BJ (cell line): ENCODE data around the gene ENTPD7. TPM values are rescaled to one million over a fixed set of nuclear protein-coding genes. Genes with fewer than 3 reads are reported as not detected.

ENCODE experiments used
- CTCF ChIA-PET: fragments of 350-600 bp; formaldehyde crosslinking; extraction: SDS; loops from one replicate; lab custom pipeline; 2021; ENCODE audit warnings: antibody characterized with exemption, inconsistent platforms; lab: Yijun Ruan, JAX
- POLR2A ChIA-PET: fragments of 300-600 bp; sonication (Branson Sonifier 250); formaldehyde crosslinking; extraction: SDS; loops from one replicate; lab custom pipeline; 2021; ENCODE audit warnings: antibody characterized with exemption; lab: Charles Lee
- DNase-seq: peaks from one replicate; pipeline ENCODE4 v3.0.0-alpha.2; 2011; ENCODE audit warnings: low read depth
- H3K27me3 ChIP-seq: 2 replicates; pipeline ENCODE4 v1.6.0; 2011; ENCODE audit warnings: low read length; ENCODE audit not compliant: control insufficient read depth, insufficient read depth
- H3K36me3 ChIP-seq: 2 replicates; pipeline ENCODE4 v1.5.1; 2011; ENCODE audit warnings: low read length; ENCODE audit not compliant: control insufficient read depth, insufficient read depth
- H3K4me3 ChIP-seq: 2 replicates; pipeline ENCODE4 v1.5.1; 2011; ENCODE audit warnings: low read depth, mild to moderate bottlenecking, control low read depth, low read length
- CTCF ChIP-seq: IDR thresholded peaks from 2 replicates; pipeline ENCODE4 v1.5.1; 2011; ENCODE audit warnings: low read depth, mild to moderate bottlenecking, control low read depth, inconsistent platforms, low read length, moderate library complexity; ENCODE audit not compliant: insufficient read depth
- polyA plus RNA-seq: library from polyadenylated mRNA; depleted of rRNA; stranded (reverse); fragments of >200 nt; gene quantifications from 2 replicates; pipeline ENCODE4 v1.2.3, GENCODE V29; 2011

The ENTPD7 gene
- polyA plus RNA-seq, 1 experiment: 13.6 TPM

- peaks cover 5% of the 10 kb centered on the region for H3K36me3 ChIP-seq
- DNase-seq: no peak
- TF ChIP-seq CTCF: no peak
- peak overlapping the region; percentile 67; the same call in 1 of the 2 replicates for H3K4me3 ChIP-seq
- POLR2A ChIA-PET: no interaction called here
- CTCF ChIA-PET: interaction anchor here (0.9 to 3.4 kb wide), 4 partner anchors 57 to 182 kb away, joined by 3 to 14 read pairs (median 8); partner anchors contain the start of gene NKX2-3
- H3K27me3 ChIP-seq: no peaks in the 10 kb centered on the region
Observed at GRCh38 chr10:99617696-99618095, 41.6 kb upstream of the ENTPD7 start.

GRCh38 chr10:99619090-99619800 lies 40.1 kb upstream of the ENTPD7 start:
- POLR2A ChIA-PET: no interaction called here
- CTCF ChIA-PET: interaction anchor here (0.6 to 3.4 kb wide), 5 partner anchors 11 to 372 kb away, joined by 4 to 14 read pairs (median 4); no protein-coding TSS in a partner anchor
- no peak for TF ChIP-seq CTCF
- DNase-seq: no peak
- no peaks in the 10 kb centered on the region for H3K36me3 ChIP-seq
- peak overlapping the region; percentile 67 for H3K4me3 ChIP-seq
- no peaks in the 10 kb centered on the region for H3K27me3 ChIP-seq

DNA sequence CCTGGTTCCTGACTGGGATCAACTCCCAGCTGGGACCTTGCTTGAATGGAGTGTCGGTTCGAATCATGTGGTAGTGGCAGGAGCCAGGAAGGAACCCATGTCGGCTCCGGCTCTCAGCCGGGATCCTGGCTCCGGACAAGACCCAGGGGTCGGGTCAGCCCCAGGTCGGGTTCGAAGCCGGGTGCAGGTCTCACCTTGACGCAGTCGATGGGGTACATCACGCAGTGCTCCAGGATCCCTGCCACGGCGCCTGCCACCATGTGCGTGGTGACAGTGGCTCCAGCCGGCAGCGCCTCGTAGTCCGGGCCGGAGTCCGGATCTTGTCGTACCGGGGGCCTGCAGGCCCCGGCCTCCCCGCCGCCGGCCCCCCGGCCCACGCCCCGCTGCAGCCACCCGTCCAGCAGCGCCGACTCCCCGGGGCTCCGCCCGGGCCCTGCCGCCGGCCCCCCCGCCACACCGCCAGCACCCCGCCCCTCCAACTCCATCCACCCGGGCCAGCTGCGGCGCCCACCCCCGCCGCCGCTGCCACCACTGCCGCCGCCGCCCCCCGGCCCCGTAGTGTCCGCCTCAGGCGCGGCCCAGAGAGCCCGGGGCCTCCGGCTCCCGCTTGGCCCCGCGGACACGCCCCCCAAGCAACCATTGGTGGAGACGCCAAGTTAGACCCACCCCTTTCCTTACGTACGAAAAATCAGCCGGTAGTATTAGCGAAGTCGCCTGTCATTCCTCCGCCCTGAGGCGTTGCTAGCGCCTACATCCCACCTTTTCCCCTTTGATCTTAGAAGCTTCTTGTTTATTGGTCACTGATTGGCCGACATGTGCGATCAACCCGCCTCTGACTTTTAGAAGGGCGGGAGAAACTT lies 39.2 kb upstream of the ENTPD7 start, which contains the start of gene SLC25A28:
Gene SLC25A28, minus strand, starts transcription at position 589 of the 860 bp plus-strand sequence. Its CDS starts 104 bp downstream, at position 485.
- Histone ChIP-seq H3K27me3 (no peaks in the 10 kb centered on the region), H3K36me3 (no peaks in the 10 kb centered on the region), H3K4me3 (peak within 1 kb of the TSS; percentile 78)
- ChIA-PET CTCF (interaction anchor here (0.8 to 3.4 kb wide), 7 partner anchors 11 to 228 kb away, joined by 3 to 14 read pairs (median 4); no protein-coding TSS in a partner anchor), POLR2A (interaction anchor here (0.7 kb wide), 1 partner anchor 20 kb away, joined by 3 read pairs; no protein-coding TSS in a partner anchor)
- no peak for TF ChIP-seq CTCF
- peak; percentile 100 for DNase-seq

- CTCF ChIA-PET: interaction anchor here (0.6 to 1.9 kb wide), 9 partner anchors 9 to 91 kb away, joined by 3 to 11 read pairs (median 4); no protein-coding TSS in a partner anchor
- POLR2A ChIA-PET: interaction anchor here (0.7 to 1.2 kb wide), 3 partner anchors 19 to 248 kb away, joined by 3 to 6 read pairs (median 3); no protein-coding TSS in a partner anchor
- peak; percentile 62 for DNase-seq
- Histone ChIP-seq H3K4me3 (peak overlapping the region; percentile 78), H3K27me3 (no peaks in the 10 kb centered on the region), H3K36me3 (no peaks in the 10 kb centered on the region)
- no peak for TF ChIP-seq CTCF
Observed at GRCh38 chr10:99620711-99621453, 38.4 kb upstream of the ENTPD7 start.
